GM18505 (cell line): ENCODE data around the gene PASK.
A peak's percentile ranks its signal among the peaks of the same experiment; 100 is the strongest.

Source experiments
- ATAC-seq: cut with Tn5 transposase; IDR thresholded peaks from one replicate; pipeline ENCODE4 v1.9.1; 2021; ENCODE audit not compliant: unreplicated experiment
- POLR2A ChIP-seq: IDR thresholded peaks from 4 replicates; pipeline ENCODE4 v1.6.1; 2011; ENCODE audit warnings: borderline replicate concordance; ENCODE audit not compliant: insufficient read depth, insufficient read length; ENCODE audit errors: extremely low read depth

The PASK gene

DNA sequence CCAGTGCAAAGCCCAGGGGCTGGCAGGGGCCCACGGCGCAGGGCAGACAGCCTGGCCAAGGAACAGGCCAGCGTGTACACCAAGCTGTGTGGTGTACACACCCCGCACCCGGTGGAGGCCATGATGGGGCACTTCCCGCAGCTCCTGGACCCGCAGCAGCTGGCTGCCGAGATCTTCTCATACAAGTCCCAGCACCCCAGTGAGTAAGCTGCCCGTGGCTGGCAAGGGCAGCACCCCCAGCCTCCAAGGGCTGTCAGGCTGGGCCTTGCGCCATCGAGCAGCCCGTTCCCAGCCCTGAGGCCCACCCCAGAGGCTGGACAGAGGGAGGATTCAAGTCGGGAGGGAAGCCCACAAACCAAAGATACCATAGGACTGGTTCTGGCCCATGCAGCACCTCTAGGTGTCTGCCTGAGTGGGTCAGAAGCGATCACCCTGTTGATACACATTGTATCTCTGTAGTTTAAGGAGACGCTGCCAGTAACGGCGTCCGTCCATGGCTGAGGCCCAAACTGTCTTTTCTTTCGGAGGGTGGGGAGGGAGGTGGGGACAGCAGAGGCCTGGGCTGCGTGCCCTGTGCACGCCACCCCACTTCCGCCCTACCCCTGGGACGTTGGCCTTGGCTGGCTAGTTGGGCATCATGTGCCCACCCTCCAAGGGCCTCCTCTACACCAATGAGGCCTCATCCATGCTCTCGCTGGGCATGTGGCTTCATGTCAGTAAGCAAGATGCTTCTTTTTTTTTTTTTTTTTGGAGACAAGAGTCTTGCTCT is 30.4 kb downstream of the PASK start:
- no peak for ATAC-seq
- TF ChIP-seq POLR2A, result no peak

DNA sequence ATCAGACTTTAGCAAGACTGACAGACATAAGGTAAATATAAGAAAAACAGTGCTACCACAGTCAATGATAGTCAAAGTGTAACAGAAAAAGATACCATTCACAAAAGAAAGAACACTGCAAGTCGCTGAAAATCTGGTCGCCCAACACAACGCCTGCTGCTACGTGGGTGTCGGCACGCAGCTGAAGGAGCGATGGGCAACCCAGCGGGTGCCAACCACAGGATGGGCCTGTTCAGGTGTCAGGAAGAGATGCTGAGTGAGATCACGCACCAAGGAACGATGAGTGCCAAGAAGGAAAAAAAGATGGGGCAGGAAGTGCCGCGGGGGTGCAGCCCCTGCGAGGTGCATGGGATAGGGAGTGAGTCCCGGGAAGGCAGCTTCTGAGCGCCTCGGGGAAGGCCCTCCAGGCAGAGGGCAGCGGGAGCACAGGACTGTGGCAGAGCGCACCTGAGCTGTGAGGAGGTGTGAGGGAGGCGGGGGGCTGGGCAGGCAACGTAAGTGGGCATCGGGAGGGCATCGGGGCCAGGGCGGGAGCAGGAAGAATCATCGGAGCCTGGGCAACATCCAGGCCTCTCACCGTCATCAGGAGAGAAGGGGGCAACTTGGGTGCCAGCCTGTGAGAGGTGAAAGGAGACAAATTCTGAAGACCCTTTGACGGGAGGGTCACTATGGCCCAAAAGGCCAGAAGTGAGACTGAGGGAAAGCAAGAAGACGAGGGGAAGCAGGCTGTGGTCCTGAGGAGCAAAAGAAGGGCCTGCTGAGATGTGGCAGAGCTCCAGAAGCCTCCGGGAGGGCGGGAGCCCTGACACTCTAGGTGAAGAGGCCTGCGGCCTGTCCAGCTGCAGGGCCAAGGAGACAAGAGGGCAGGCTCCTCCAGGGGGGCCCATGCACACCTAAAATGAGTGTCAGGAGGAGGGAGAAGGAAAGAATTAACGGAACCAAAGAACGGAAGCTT is 32.4 kb downstream of the PASK start:
- no peak for TF ChIP-seq POLR2A
- ATAC-seq, result no peak

DNA sequence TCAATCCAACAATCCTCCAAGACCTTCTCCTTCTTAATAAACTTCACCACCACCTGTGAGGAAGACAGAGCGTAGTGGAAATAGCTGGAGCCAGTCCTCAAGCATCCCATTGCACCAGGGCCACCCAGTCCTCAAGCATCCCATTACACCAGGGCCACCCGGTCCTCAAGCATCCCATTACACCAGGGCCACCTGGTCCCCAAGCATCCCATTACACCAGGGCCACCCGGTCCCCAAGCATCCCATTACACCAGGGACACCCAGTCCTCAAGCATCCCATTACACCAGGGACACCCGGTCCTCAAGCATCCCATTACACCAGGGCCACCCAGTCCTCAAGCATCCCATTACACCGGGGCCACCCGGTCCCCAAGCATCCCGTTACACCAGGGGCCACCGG is 33.9 kb downstream of the PASK start:
- no peak for TF ChIP-seq POLR2A
- no peak for ATAC-seq

DNA sequence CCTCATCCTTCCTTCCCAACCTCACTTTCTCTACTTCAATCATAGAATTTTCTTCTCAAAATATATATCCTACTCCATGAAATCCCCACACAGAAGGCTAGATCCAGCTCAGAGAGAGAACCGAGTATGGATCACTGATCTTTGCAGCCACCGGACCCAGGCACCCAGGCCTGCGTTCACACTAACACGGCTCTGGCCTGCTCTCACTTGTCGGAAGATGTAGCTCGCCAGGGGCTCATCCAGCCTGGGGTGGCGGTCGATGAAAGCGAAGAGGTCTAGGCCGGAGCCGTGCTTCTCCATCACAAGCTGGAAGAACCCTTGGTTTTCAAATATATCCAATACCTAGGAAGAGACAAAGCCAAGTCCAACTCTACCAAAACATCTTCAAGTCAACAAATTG is 34.4 kb downstream of the PASK start:
- no peak for ATAC-seq
- no peak for TF ChIP-seq POLR2A

DNA sequence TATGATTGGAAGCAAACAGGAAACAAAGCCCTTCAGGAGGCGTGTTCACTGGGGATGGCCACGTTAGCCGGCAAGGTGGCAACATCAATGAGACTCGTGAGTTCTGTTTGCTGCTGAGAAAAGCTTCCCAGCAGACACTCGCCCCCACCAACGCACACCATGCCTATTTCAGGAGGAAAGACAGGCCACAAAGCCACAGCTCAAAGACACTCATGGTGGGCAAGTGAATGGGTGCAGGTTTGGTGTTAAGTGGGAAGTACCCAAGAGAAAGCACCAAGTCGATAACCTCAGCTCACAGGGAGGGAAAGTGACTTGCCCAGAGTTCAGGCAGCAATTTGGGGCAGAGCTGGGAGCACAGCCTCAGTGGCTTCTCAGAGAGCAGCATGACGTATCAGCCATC is 36.7 kb downstream of the PASK start:
- no peak for ATAC-seq
- peak; percentile 41 for TF ChIP-seq POLR2A

DNA sequence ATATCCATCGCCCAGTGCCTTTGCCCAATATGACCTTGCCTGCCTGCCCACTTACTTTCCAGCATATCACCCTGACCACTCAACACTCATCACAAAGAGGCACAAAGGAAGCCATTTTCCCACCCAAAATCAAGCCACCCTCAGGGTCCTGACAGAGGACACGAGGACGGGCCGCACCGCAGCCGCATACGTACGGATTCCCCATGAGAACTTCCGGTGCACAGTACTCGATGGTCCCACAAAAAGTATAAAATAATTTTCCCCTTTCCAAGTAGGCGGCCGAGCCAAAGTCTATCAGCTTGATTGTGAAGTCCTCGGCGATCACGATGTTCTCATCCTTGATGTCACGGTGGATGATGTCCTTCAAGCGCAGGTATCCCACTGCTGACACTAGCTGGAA is 37.2 kb downstream of the PASK start:
- TF ChIP-seq POLR2A, result no peak
- no peak for ATAC-seq

DNA sequence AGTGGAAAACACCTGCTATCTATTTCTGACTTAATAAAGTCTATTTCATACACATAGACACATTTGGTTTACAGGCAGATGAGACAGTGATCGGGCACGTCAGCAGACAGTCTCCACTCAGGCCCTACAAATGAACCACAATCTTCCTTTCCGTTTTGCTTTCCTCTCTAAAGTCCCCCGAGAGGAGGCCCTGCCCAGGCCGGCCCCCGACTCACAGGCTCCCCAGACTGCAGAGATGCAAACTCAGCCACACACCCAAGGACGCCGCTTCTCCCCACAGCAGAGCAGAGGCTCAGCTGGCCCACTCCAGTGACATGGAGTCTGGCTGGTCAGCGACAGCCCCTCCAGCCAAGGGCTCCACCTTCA is 37.8 kb downstream of the PASK start:
- no peak for ATAC-seq
- peak; percentile 47 for TF ChIP-seq POLR2A

DNA sequence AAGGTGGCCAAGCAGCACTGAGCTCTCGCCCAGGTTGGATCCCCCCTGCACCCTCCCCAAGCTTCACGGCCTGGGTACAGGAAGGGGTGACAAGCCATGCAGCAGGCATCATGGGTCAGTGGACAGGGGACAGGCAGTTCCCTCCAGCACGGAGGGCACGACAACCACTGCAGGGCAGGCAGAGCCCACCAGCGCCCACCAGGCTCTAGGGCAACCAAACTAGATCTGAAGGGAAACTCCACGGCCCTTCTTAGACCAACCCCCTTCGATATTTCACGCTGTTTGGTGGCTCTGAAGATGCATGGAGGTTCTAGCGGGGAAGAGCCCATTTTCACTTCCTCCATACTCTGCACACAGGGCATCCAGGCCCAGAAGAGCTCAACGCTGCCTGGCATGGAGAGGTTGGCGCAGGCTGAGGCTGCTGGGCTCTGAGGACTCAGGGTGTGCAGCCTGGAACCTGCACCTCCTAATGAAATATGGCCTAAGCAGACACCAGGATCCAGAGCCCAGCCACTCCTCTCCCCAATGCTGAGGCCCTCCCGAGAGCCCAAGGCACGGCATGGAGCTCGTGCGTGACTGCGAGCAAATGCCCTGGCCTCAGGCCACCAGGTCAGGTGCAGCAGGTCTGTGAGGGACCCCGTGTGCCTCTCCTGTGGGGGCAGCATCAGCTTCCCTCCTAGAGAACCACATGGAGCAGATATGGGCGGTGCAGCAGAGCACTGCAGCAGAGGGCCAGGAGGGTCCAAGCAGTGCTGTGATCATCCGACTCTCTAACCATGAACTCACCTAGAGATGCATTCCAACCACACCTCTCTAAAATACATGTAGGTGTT is 38.4 kb downstream of the PASK start:
- no peak for ATAC-seq
- TF ChIP-seq POLR2A, result peak; percentile 62

DNA sequence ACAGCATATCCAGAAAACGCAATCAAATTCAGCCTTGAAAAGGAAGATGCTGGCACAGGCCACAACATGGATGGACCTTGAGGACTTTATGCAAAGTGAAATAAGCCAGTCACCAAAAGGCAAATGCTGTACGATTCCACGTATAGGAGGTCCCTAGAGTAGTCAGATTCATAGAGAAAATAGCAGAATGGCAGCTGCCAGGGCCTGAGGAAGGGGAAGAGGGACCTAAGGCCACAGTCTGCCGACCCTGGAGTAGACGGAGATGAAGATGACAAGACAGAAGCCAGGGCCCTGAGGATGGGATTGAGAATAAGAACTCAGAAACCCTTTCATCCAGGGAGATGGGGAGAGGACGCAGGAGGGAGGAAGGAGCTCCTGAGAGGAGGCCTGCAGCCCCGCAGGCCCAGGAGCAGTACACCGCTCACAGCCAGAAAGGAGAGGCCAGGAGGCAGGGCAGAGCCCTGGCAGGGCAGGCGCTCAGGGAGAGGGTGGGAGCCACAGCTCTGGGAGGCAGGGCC is 39.1 kb downstream of the PASK start:
- no peak for TF ChIP-seq POLR2A
- ATAC-seq, result no peak

DNA sequence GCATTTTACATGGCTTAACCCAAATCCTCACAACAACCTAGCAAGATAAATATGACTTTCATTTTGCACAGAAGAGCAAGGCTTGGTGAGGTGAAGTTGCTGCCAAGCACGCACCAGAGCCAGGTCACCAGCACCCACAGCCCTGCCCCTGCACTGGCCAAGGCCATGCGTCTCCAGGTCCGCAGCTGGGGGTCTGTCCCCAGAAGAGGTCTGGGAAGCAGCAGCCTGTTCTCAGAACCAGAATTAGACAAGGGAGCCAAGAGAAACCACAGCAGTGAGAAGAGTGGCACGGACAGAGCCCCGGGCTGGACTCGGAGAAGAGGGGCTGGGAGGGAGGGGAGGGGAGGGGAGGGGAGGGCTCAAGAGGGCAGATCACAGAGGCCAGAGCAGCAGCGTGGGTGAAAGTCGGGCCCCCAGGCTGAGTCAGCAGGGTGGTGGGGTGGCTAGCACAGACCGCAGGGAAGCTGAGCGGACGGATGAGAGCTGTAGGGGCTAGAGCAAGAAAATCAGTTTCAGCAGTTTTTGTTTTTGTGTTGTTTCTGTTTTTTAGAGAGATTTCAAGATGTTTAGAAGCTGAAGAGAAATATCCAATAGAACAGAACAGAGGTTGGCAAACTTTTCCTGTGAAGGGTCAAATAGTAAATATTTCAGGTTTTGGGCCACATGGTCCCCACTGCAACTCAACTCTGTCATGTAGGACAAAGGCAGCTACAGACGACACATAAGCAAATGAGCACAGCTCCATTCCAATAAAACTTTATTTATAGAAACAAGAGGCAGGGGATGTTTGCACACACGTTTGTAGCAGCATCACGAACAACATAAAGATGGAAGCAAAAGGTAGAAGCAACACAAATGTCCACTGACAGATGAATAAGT is 39.8 kb downstream of the PASK start:
- no peak for TF ChIP-seq POLR2A
- ATAC-seq, result no peak

DNA sequence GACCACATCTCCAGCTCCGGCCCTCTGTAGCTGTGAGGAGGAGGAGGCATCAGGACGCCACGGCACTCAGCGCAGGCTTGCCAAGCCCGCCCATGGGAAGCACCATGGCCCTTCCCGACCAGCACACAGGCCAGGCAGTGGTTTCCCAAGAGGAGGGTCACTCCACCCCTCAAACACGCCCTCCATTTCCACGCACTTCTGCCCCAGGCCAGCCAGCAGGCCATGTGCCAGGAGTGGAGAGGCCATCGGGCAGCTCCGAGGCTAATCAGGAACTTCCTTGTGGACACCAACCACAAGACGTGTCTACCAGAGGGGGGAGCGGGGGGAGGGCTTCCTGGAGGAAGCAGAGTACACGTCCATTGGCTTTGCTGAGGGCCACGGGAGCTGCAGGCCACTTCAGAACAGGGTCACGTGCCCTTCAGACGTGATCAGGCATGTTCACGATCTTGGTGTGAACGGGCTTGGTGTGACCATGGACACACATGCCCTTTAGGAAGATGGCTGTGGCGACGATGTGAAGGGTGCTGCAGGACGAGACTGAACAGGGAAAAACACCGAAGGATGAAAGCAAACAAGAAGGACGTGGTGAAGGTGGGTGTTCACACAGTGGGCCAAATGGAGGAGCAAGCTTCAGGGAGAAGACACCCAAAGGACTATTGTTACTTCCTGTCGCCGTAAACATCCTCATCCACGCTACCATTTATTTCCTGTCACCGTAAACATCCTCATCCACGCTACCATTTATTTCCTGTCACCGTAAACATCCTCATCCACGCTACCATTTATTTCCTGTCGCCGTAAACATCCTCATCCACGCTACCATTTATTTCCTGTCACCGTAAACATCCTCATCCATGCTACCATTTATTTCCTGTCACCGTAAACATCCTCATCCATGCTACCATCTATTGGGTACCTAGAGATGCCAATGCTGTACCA is 40.7 kb downstream of the PASK start:
- TF ChIP-seq POLR2A, result no peak
- ATAC-seq, result no peak
